ENCODE results near the gene SMKR1. TPM values are rescaled to one million over a fixed set of nuclear protein-coding genes. Genes with fewer than 3 reads are reported as not detected.

SMKR1 gene
- total RNA-seq, 1 donor from 2014 or later: not detected

GRCh38 chr7:129561677-129562359 lies 59.5 kb downstream of the SMKR1 start:
- Histone ChIP-seq H3K9me3 (no peaks in the 10 kb centered on the region), H3K4me1 (no peaks in the 10 kb centered on the region), H3K27ac (no peak overlapping the region), H3K27me3 (no peaks in the 10 kb centered on the region), H3K36me3 (no peaks in the 10 kb centered on the region), H3K4me3 (no peak overlapping the region)
- intact Hi-C loops (cut with DNase I): no loop called here
- no peak for DNase-seq (ENCODE audit: extremely low spot score in 2 of 2)
- TF ChIP-seq POLR2AphosphoS5 (IDR thresholded peaks at IDR 0.05; ENCODE audit: insufficient read depth in 1 of 2, low read depth in 1 of 2) (no peak), POLR2A (IDR thresholded peaks at IDR 0.05) (no peak), CTCF (IDR thresholded peaks at IDR 0.05) (no peak)

Small RNA genes lying within 50 kb of the gene (small RNA-seq; reads per million reads assigned to genes)
- gene RNU1-72P (not detected), gene SNRPGP3 (not detected)

Other genes starting within 250 kb of the SMKR1 start
- 0.49 TPM for gene STRIP2, start 68.1 kb upstream of the SMKR1 start, total RNA-seq
- gene NRF1, start 109.2 kb downstream of the SMKR1 start, total RNA-seq: 22.6 TPM